T-cell (primary cell): ENCODE measurements around the gene MMAA. TPM values are rescaled to one million over a fixed set of nuclear protein-coding genes. Genes with fewer than 3 reads are reported as not detected.

Source experiments
- ATAC-seq, 4 experiments: fragments of 200-7000 bp in 3 of 4; fragments of 150-1000 bp in 1 of 4; cut with Tn5 transposase; replicated peaks in 1 of 4; 1 replicate in 3 of 4; 2 replicates in 1 of 4; pipeline ENCODE4 v1.10.0; 2021; ENCODE audit warnings: moderate library complexity in 3 of 4, mild to moderate bottlenecking in 2 of 4, moderate number of reproducible peaks in 1 of 4
- CTCF ChIA-PET, 2 donors: fragments of 300-600 bp; sonication (Branson Sonifier 250); formaldehyde crosslinking; loops; one replicate each; lab custom pipeline; 2022; ENCODE audit warnings: antibody characterized with exemption in 2 of 2; lab: Charles Lee
- POLR2A ChIA-PET, 2 donors: fragments of 300-600 bp; sonication (Branson Sonifier 250); formaldehyde crosslinking; loops; one replicate each; lab custom pipeline; 2022; ENCODE audit warnings: antibody characterized with exemption in 2 of 2; lab: Charles Lee
- DNase-seq, 35 experiments: peaks; one replicate each; pipeline versions ENCODE4 v3.0.0 to v3.0.0-alpha.2; 2013 to 2023
- H3K27ac ChIP-seq: one replicate; pipeline ENCODE4 v1.5.1; 2013; ENCODE audit warnings: low read length
- H3K27me3 ChIP-seq, 2 experiments: replicated peaks in 1 of 2; 1 replicate in 1 of 2; 2 replicates in 1 of 2; pipeline versions ENCODE4 v1.6.1 to v1.7.0; 2013; ENCODE audit warnings: low read length in 1 of 2, mixed read lengths in 1 of 2; ENCODE audit not compliant: control insufficient read depth in 2 of 2, insufficient read depth in 2 of 2; ENCODE audit errors: extremely low read depth in 1 of 2
- H3K36me3 ChIP-seq, 2 donors: 1 replicate in 1 of 2; 2 replicates in 1 of 2; pipeline versions ENCODE4 v1.6.1 to v1.7.0; 2013; ENCODE audit warnings: low read length in 1 of 2; ENCODE audit not compliant: control insufficient read depth in 2 of 2, insufficient read depth in 1 of 2; ENCODE audit errors: extremely low read depth in 1 of 2
- H3K4me1 ChIP-seq, 2 experiments: 1 replicate in 1 of 2; 2 replicates in 1 of 2; pipeline versions ENCODE4 v1.6.1 to v1.7.0; 2013; ENCODE audit warnings: low read length in 2 of 2, mixed read lengths in 1 of 2; ENCODE audit not compliant: insufficient read depth in 2 of 2, control insufficient read depth in 1 of 2; ENCODE audit errors: extremely low read depth in 1 of 2
- H3K4me3 ChIP-seq, 2 donors: 1 replicate in 1 of 2; 2 replicates in 1 of 2; pipeline versions ENCODE4 v1.5.1 to v1.7.0; 2013; ENCODE audit warnings: mild to moderate bottlenecking in 2 of 2, low read length in 1 of 2, moderate library complexity in 1 of 2; ENCODE audit not compliant: control insufficient read depth in 1 of 2; ENCODE audit errors: extremely low read depth in 1 of 2
- H3K9me3 ChIP-seq: 2 replicates; pipeline ENCODE4 v1.7.0; 2013
- H3K27ac Mint-ChIP-seq, 2 donors: one replicate each; pipeline ENCODE4 v1.8.0; 2020 to 2021; ENCODE audit warnings: mild to moderate bottlenecking in 2 of 2, mixed read lengths in 2 of 2
- H3K27me3 Mint-ChIP-seq, 2 donors: one replicate each; pipeline ENCODE4 v1.8.0; 2021 to 2022; ENCODE audit warnings: mixed read lengths in 2 of 2
- H3K36me3 Mint-ChIP-seq: one replicate; pipeline ENCODE4 v1.8.0; 2021; ENCODE audit warnings: mixed read lengths
- H3K4me1 Mint-ChIP-seq, 3 donors: one replicate each; pipeline ENCODE4 v1.8.0; 2020 to 2022; ENCODE audit warnings: mixed read lengths in 3 of 3, mild to moderate bottlenecking in 1 of 3
- H3K4me3 Mint-ChIP-seq, 3 donors: one replicate each; pipeline ENCODE4 v1.8.0; 2020 to 2022; ENCODE audit warnings: mild to moderate bottlenecking in 3 of 3, mixed read lengths in 3 of 3, moderate library complexity in 3 of 3
- H3K9me3 Mint-ChIP-seq, 3 donors: one replicate each; pipeline ENCODE4 v1.8.0; 2020 to 2022; ENCODE audit warnings: mixed read lengths in 3 of 3
- WGBS: methylation state at CpG from one replicate; pipeline ENCODE4 v1.1.5; 2013; ENCODE audit warnings: missing lambda C conversion rate; ENCODE audit not compliant: insufficient coverage; 5-methylcytosine and 5-hydroxymethylcytosine counted together
- total RNA-seq, 35 experiments: library from RNA in 6 of 35; stranded (reverse) in 6 of 35; fragments of 120-200 nt in 1 of 35; gene quantifications; one replicate each; pipeline versions ENCODE4 v1.2.1 to v1.2.4 and lab custom pipeline; 2013 to 2026

MMAA gene
- total RNA-seq, 5 donors from 2014 or later (not counting 1 experiment from before 2014, with no cell fraction given) = 7.2 to 13.1 (median 10.4) TPM

GRCh38 chr4:145589916-145590702 lies 29.1 kb upstream of the MMAA start:
- WGBS = no CpG with 5 or more reads among the region's 3 CpGs
- ChIA-PET POLR2A (no interaction called here), CTCF (no interaction called here)
- no peak for ATAC-seq
- Mint-ChIP-seq H3K27ac (no peak overlapping the region), H3K36me3 (no peaks in the 10 kb centered on the region), H3K27me3 (peaks cover 24 to 25% of the 10 kb centered on the region in 2 donors), H3K4me3 (no peak overlapping the region), H3K4me1 (no peaks in the 10 kb centered on the region), H3K9me3 (peaks cover 0 to 6% (median 4%) of the 10 kb centered on the region in 3 donors)
- Histone ChIP-seq H3K27me3 (peaks cover 0 to 2% of the 10 kb centered on the region in 2 experiments), H3K4me1 (no peaks in the 10 kb centered on the region), H3K27ac (no peak overlapping the region), H3K9me3 (no peaks in the 10 kb centered on the region), H3K36me3 (no peaks in the 10 kb centered on the region), H3K4me3 (no peak overlapping the region)
- DNase-seq = no peak

- Histone ChIP-seq H3K27ac (no peak overlapping the region), H3K4me3 (no peak overlapping the region), H3K4me1 (no peaks in the 10 kb centered on the region), H3K9me3 (no peaks in the 10 kb centered on the region), H3K27me3 (peaks cover 0 to 2% of the 10 kb centered on the region in 2 experiments), H3K36me3 (no peaks in the 10 kb centered on the region)
- POLR2A ChIA-PET = interaction anchor here in 1 of 2 donors (0.5 kb wide), 1 partner anchor 940 kb away, joined by 7 read pairs; no protein-coding TSS in a partner anchor
- Mint-ChIP-seq H3K4me1 (no peaks in the 10 kb centered on the region), H3K9me3 (peaks cover 2 to 12% (median 9%) of the 10 kb centered on the region in 3 donors), H3K27ac (no peak overlapping the region), H3K4me3 (no peak overlapping the region), H3K27me3 (peaks cover 8 to 11% of the 10 kb centered on the region in 2 donors), H3K36me3 (no peaks in the 10 kb centered on the region)
- WGBS = 100% methylated on average over 1 of the region's 4 CpGs
- no peak for DNase-seq
- ATAC-seq = no peak
- CTCF ChIA-PET = interaction anchor here (0.6 to 0.7 kb wide), 2 partner anchors 369 to 446 kb away, joined by 3 to 4 read pairs; no protein-coding TSS in a partner anchor
Measured at GRCh38 chr4:145602129-145602760, 16.9 kb upstream of the MMAA start.

- Mint-ChIP-seq H3K36me3 (no peaks in the 10 kb centered on the region), H3K9me3 (peaks cover 2 to 12% (median 9%) of the 10 kb centered on the region in 3 donors), H3K27ac (no peak overlapping the region), H3K27me3 (peaks cover 5 to 7% of the 10 kb centered on the region in 2 donors), H3K4me3 (no peak overlapping the region), H3K4me1 (peaks cover 0 to 4% (median 0%) of the 10 kb centered on the region in 3 donors)
- no peak for DNase-seq
- ChIA-PET POLR2A (no interaction called here), CTCF (no interaction called here)
- Histone ChIP-seq H3K36me3 (no peaks in the 10 kb centered on the region), H3K27ac (no peak overlapping the region), H3K27me3 (peaks cover 0 to 3% of the 10 kb centered on the region in 2 experiments), H3K9me3 (no peaks in the 10 kb centered on the region), H3K4me1 (peaks cover 0 to 3% of the 10 kb centered on the region in 2 experiments), H3K4me3 (no peak overlapping the region)
- no peak for ATAC-seq
Measured at GRCh38 chr4:145605941-145606340, 13.2 kb upstream of the MMAA start.

DNA sequence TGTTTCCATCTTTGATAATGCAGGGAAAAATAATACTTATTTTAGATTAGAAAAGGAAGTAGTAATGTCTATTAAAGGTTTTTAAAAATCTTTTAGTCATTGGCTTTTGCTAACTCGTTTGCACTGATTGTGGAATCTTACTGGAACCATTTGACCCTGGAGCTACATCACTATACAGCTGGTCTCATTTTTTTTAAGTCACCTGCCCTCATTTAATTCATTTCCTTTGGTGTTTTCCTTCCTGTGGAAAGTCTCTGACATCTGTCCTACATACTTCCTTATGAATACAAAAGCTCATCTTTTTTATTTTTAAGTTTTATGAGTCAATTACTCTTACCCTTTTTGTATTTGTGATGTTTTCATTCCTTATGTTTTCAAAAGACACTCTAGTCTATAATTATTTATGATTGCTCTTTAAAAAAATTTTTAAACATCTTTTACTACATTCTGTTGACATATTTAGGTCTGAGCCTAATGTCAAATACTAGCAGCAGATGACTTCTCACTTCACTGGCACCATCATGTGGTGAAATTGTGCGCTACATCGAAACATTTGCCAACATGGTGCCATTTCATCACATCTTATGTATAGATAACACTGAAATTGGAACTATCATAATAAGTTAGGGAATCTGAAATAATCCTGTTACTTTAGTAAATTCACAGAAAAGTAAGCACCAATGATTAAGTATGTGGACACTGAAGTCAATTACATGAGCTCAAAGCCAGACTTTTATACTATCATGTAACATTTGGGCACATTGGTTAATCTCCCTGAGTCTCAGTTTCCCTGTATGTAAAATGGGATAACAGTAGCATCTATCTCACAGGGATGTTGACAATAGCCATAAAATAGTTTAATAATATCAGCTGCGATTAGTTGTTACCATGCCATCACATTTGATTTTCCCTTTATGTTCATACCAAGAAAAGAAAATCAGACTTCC lies 9.4 kb upstream of the MMAA start:
- ChIA-PET POLR2A (interaction anchor here in 1 of 2 donors (0.5 kb wide), 1 partner anchor 362 kb away, joined by 5 read pairs; no protein-coding TSS in a partner anchor), CTCF (interaction anchor here (0.5 to 1.6 kb wide), 7 partner anchors 10 to 377 kb away, joined by 4 to 7 read pairs (median 4); partner anchors contain the start of gene MMAA (in 1 of the 2))
- DNase-seq (peak in 33 of 35 experiments; percentile 4 to 73 (median 44)), ATAC-seq (peak; percentile 55 to 69 (median 62))
- Histone ChIP-seq H3K36me3 (no peaks in the 10 kb centered on the region), H3K27me3 (peaks cover 0 to 8% of the 10 kb centered on the region in 2 experiments), H3K4me3 (no peak overlapping the region), H3K9me3 (no peaks in the 10 kb centered on the region), H3K4me1 (peaks cover 0 to 3% of the 10 kb centered on the region in 2 experiments), H3K27ac (no peak overlapping the region)
- Mint-ChIP-seq H3K27ac (no peak overlapping the region), H3K27me3 (peaks cover 3 to 4% of the 10 kb centered on the region in 2 donors), H3K36me3 (no peaks in the 10 kb centered on the region), H3K4me1 (peaks cover 0 to 4% (median 0%) of the 10 kb centered on the region in 3 donors), H3K4me3 (no peak overlapping the region), H3K9me3 (peaks cover 2 to 12% (median 9%) of the 10 kb centered on the region in 3 donors)
- WGBS = 80% methylated on average over 1 of the region's 4 CpGs

- DNase-seq = no peak
- no peaks in the 10 kb centered on the region for H3K9me3 ChIP-seq
- Mint-ChIP-seq H3K36me3 (no peaks in the 10 kb centered on the region), H3K9me3 (no peaks in the 10 kb centered on the region), H3K4me1 (peaks cover 14 to 22% (median 20%) of the 10 kb centered on the region in 3 donors), H3K4me3 (no peak overlapping the region), H3K27ac (no peak overlapping the region), H3K27me3 (peaks cover 1 to 4% of the 10 kb centered on the region in 2 donors)
- peaks cover 0 to 5% of the 10 kb centered on the region in 2 experiments for H3K27me3 ChIP-seq
- ATAC-seq = no peak
- no peak overlapping the region for H3K4me3 ChIP-seq
- POLR2A ChIA-PET = no interaction called here
- CTCF ChIA-PET = no interaction called here
- WGBS = no CpG with 5 or more reads among the region's 5 CpGs
- H3K4me1 ChIP-seq = peaks cover 3 to 7% of the 10 kb centered on the region in 2 experiments
- H3K36me3 ChIP-seq = no peaks in the 10 kb centered on the region
- no peak overlapping the region for H3K27ac ChIP-seq
Measured at GRCh38 chr4:145613566-145614232, 5.5 kb upstream of the MMAA start.
